T-helper 22 cell (primary cell): Measurements from ENCODE around the gene DNER.
"Not testable (repeated sequence)": the region's sequence is repeated elsewhere in the genome, so short reads cannot be mapped to it uniquely, and the experiment has no call there.

ENCODE experiments used
- DNase-seq: peaks from one replicate; pipeline ENCODE4 v3.0.0-alpha.2; 2020; ENCODE audit warnings: low read depth

Gene DNER

GRCh38 chr2:229715895-229716507 lies 1.6 kb upstream of the DNER start:
- no peak for DNase-seq

DNA sequence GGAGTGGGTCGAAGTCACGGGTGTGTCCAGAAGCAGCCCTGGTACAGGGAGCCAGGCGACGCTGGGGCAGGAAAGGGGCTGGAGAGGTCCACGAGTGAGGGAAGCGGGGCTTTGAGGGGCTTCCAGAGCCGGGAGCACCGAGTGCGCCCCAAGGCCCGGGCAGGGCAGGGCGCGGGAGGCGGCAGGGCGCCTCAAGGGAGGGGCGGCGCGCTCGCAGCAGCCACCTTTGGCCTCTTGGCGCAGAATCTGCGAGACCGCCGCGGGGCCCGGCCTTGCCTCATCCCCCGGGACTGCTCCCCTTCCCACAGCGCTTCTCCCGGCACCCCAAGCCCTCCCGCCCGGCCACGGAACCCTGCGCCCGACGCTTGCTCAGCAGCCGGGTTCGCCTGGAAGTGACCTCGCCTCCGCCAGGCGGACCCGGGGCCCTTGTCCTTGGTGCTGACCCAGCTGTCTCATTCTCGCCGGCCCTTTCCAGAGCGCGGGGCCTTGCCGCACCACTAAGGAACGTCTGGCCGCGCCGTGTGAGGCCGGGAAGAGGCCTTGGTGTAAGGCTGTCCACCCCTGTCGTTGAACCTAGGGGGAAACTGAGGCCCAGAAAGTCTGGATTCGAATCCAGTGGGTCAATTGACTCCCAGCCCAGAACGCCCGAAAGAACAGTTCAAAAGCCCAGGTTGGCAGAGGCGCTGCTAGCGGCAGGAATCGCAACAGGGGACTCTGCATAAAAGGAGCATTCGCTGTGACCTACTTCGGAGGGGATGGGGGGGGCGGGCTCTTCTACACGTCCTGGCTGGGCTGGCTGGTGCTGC lies 584 bp upstream of the DNER start:
- no peak for DNase-seq

GRCh38 chr2:229713371-229714079 lies 830 bp downstream of the DNER start:
- DNase-seq = no peak

DNA sequence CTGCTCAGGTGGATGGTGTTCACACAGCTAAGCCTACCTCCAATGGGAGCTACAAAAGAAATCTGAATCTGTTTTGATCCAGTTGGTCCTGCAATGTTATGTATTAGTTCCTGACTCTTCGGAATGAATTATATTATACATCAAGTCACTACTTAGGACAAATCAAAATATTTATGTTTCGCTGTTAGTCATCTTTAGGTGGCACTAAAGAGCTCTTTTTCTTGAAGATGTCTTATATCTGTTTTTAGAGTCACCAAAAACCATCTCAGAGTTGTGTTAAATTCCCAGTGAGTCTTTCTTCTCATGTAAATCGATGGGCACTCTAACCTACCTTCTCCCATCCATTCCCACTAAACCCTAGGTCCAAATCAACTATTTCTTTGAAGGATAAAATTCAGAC lies 2.2 kb downstream of the DNER start:
- no peak for DNase-seq

- no peak for DNase-seq
These were observed 6.0 kb downstream of the DNER start for GRCh38 chr2:229708335-229708734.

DNA sequence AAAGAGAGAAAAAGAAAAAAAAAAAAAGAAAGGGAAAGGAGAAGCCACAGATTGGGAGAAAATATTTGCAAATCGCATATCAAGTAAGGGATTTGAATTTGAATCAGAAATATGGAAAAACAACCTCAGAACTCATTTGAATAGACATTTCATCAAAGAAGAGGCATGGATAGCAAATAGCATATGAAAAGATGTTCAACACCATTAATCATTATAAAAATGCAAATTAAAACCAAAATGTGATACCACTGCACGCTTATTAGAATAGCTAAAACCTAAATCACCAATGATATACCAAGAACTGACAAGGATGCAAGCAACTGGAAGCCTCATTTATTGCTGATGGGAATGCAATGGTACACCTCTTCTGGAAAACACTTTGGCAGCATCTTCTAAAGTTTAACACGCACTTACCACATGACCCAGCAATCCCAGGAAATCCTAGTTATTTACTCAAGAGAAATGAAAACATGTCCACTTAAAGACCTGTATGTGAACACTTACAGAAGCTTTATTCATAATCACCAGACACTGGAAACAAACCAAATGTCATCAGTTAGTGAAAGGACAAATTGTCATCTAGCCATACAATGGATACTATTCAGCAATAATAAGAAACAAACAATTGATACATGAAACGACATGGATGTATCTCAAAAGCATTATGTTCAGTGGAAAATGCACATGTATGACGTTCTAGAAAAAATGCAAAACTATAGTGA lies 10.3 kb downstream of the DNER start:
- DNase-seq = no peak

GRCh38 chr2:229701716-229702115 lies 12.6 kb downstream of the DNER start:
- DNase-seq = no peak

GRCh38 chr2:229701062-229701461 lies 13.3 kb downstream of the DNER start:
- no peak for DNase-seq

GRCh38 chr2:229695961-229696360 lies 18.4 kb downstream of the DNER start:
- no peak for DNase-seq

- DNase-seq = not testable (repeated sequence)
These were observed 20.5 kb downstream of the DNER start for GRCh38 chr2:229693845-229694244.

DNA sequence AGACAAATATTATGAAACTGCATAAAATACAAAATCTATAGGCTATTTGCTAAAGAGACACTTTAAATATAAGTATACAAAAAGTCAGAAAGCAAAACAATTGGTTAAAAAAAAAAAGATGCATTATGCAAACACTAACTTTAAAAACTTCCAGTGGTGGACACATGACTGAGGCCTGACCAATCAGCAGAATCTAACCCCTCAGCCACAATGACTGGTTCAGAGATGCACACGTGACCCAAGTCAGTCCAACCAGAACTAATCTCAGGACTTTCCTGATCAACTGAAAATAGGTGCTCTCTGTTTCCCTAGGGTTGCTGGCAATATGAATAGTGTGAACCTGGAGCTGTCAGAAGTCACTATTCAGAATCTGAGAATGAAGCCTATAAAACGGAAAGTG lies 22.7 kb downstream of the DNER start:
- no peak for DNase-seq

DNA sequence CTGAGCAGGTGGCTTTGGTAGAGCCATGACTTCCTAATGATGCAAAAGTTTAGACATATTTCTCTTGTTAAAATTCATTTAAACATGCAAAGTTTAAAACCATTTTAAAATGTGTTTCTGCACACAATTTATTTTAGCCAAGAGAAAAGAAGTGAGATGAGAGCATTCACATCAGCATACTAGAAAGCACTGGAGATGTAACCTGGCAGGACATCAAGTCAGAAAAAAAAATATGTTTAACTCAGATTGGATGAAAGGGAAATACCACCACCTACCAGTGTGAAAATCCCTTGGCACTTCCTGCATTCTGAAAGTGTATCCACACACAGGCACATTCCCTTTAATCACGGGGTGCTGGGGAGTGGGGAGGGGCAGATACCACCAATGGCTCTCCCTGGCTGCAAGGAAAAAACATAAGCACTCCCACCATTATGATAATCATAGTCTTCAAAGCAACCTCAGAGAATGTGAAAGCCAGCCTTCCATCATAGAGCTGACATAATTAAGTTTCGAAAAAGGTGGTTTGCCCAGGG lies 25.0 kb downstream of the DNER start:
- no peak for DNase-seq

GRCh38 chr2:229688141-229688540 lies 26.2 kb downstream of the DNER start:
- no peak for DNase-seq

DNA sequence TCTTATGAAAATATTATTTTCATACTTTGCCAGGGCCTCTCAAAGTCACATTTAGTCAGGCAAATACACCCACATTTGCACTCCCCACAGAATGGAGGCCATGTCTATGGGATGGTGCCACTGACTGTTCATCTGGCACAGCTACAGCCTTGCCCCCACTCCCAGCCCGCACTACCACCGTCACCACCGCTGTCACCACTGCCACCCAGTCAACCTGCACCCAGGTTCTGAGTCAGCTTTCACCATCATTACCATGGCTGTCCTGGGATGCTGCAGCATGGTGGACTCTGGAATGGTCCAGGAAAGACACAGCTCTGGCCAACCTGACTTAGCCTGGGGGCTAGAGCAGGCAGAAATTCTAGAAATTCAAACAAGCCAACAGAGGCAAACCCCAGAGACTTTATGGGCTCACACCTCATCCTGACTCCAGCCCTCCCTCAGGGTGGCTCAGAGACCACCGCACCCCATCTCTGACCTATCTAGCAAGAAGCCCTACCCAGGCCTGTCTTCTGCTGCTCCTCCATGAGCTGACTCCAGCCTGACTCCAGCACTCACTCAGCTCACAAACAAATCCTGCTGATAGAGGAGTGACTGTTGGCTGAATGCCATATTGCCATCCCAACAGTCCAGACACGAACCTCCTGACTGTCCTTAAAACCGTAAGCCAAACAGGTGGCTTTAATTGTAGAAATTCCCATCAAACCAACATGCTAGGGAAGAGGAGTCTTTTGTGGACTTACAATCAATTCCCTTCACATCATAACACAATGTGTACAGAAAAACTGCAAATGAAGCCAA lies 28.0 kb downstream of the DNER start:
- DNase-seq = no peak

- no peak for DNase-seq
These were observed 29.3 kb downstream of the DNER start for GRCh38 chr2:229684942-229685562.

GRCh38 chr2:229679393-229680125 lies 34.8 kb downstream of the DNER start:
- no peak for DNase-seq

- no peak for DNase-seq
These were observed 38.8 kb downstream of the DNER start for GRCh38 chr2:229675569-229675968.

DNA sequence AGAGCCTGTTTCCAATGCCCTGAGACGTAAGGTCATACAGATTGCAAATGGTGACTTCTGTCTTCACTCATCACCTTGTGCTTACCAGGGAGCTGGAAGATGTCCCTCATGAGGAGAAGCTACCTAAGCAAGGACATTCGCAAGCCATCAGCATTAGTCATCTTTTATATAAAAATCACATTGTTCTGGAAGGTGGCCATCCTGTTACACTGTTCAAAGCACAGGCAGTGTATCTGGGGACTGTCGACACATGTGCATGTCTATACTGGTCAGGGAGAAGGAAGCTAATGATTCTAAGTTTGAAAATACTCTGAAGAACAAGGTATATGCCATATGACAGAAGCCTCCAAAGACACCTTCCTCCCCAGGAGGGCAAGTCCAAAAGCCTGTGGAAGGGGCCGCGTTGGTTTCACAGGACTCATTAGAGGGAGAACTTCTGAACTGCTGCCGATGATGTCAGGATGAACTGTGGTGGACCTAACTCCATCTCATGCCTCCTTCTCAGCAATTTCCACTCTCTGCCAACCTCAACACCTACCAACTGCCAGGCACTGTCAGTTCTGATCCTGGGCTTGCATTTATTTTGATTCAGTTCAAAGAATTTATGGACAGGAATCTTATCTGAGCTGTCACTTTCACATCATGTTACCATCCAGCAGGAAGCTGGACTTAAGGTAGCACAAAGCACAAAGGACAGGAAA lies 39.4 kb downstream of the DNER start:
- DNase-seq = no peak

- no peak for DNase-seq
These were observed 40.7 kb downstream of the DNER start for GRCh38 chr2:229673676-229674075.

DNA sequence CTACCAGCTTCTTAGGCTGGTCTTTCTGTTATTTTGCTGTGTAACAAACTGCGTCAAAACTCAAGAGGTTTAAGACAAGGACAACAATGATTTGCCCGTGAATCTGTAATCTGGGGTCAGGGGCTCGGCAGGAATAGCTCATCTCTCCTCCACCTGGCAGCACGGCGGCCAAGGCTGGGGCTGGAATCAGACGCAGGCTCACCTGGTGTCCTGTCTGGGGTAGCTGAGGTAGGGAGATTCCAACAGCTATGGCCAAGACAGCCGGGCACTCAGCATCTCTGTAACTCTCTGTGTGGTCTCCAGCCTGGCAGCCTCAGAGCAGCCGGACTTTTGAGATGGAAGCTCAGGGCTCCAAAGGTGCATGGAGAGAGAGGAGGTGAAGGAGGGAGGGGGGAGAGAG lies 42.3 kb downstream of the DNER start:
- no peak for DNase-seq
